Activated CD4-positive, alpha-beta T cell treated with anti-CD3 and anti-CD28 coated beads for 4 hours (primary cell): Measurements from ENCODE around the gene FBN1.

Experiments
- DNase-seq, 2 donors: peaks; one replicate each; pipeline ENCODE4 v3.0.0-alpha.2; 2020

FBN1 gene

GRCh38 chr15:48650931-48651330, 5.4 kb upstream of the FBN1 start:
- no peak for DNase-seq

GRCh38 chr15:48647962-48648361, 2.5 kb upstream of the FBN1 start:
- DNase-seq = no peak

DNA sequence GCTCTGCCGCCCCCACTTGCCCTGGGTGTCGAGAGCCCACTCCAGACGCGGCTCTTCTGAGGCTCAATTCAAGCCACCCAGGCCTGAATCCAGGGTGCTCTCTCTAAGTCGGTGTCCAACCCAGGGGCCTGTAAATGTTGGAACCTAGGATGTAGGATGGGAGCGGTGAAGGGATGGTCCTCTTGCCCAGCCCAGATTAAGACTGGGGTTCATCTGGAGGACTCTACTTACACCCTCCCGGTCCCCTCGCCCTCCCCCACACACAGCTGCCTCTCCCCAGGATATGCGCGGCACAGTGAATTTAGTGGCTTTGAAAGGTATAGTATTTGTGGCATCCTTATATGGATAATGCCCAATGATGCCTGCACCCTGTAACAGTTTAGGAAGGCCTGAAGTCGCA, 822 bp upstream of the FBN1 start:
- DNase-seq = no peak

DNA sequence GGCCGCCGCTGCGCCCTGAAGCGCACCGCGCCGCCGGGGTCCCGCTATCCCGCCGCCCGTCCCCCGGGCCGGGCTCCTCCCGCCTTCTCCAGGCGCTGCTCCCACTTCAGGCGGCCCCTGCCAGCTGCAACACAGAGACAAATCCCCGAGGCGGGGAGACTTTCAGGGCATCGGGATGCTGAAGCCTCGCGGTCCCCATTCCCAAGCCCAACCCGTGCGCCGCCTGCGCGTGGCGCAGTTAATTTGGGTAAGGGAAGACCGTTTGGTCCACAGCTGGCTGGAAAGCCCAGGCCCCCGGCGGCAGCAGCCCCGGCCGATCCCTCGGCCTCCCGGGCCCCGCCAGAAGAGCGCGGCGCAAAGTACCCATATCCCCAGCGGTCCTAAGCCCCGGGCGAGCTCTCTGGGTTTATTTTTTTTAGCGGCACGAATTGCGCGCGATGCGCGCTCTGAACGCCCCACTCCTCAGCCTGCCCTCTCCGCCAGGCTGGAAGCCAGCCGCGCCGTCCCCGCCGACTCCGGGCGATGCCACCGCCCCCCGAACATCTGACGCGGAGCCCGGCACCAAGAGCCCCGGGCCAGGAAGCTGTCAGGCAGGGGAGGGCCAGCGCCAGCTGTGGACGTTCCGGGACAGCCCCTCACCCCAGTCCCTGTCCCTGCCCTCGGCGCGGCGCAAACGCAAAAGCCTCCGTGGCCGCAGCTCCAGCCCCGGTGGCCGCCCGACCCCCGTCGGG, 517 bp downstream of the FBN1 start:
- DNase-seq = no peak

DNA sequence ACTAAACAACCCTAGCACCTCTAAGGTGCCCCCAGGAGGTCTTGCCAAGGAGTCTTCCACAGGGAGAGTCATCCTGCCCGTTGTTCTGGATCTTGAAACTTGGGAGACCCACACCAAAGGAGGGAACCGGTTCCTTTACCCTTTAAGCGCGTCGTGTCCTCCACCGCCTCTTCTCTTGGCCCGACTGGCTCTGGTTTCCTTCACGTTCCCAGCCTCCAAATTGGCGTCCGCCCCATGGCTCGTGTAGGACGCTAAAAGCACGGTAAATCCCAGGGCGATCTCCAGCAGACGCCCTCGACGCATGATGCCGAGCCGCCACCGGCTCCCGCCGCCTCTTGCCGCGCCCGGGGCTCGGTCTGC, 1.1 kb downstream of the FBN1 start:
- no peak for DNase-seq

DNA sequence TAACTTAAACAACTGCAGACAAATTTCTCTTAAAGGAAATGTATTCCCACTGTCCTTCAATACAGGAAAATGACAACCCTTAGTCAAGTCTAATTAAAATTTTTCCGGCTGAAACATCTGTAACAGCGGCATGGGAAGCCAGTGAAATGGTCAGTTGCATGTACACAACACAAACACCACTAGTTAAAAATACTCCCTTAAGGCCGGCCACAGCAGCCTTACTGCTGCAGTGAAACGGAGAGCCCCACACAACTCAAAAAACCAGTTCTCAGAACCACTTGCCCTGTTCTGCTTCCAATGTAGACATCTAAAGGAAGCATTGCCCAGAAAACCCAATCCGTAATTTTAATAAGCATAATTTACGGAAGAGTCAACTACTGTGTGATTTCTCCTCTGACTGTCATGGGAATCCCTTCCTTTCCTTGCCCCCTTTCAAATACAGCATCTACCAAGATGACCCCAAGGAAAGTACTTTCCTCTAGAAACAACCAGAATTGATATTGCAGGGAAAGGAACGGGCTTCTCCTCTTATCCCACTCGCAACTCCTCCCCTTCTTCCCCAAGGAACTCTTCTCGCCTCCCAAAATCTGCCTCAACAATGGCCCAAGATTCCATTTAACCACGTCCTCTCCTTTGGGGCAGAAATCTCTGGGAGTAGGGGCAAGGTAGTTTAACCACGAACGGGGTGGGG, 1.6 kb downstream of the FBN1 start:
- no peak for DNase-seq

GRCh38 chr15:48643206-48643605, 2.3 kb downstream of the FBN1 start:
- DNase-seq = no peak

- no peak for DNase-seq
Measured at GRCh38 chr15:48642795-48643194, 2.7 kb downstream of the FBN1 start.

DNA sequence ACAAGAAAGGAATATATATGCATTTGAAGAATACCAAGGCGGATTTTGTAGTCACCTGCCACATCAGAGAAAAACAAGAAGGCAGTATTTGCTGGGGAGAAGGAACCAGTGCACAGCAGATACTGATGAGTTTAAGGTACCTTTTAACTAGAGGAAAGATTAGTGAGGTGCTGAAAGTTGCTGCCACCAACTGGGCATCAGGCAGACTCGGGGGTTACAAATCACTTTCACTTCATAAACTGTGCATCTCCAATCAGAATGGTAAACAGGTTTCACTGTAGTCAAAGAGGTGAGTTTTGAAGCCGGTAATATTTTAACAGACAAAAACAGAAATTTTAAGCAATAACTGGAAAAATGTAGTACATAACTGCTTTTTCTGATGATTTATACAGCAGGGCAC, 4.1 kb downstream of the FBN1 start:
- no peak for DNase-seq

GRCh38 chr15:48638963-48639362, 6.5 kb downstream of the FBN1 start:
- DNase-seq = no peak

DNA sequence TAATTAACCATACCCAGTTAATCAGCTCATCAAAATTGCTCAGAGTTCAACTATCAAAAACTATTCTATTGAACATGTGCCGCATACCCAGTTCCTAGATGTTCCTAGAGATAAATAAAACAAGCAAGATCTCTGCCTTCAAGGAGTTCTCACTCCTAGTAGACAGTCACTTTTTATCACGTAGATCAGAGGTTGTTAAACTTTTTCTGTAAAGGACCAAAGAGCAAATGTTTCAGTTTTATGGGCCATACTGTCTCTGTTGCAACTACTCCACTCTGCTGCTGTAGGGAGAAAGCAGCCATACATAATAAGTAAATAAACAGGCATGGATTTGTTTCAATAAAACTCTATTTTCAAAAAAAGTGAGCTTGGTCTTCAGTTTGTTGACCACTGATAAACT, 7.9 kb downstream of the FBN1 start:
- no peak for DNase-seq

DNA sequence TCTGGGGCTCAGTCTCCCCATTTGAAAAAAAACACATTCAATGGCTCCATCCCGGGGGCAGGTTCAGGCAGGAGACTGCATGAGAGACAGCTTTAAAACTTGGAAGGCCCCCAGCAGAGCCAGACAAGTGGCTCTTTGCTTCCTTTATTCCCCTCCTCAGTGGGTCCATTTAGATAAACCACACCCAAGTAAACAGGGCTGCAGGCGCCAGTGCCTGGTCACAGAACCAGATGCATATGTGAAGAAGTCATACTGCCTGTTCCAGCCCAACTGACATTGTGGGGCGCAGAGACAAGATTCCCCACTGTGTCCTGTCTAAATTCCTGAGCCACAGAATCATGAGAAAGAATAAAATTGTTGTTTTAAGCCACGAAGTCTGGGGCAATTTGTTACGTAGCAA, 9.0 kb downstream of the FBN1 start:
- DNase-seq = no peak

- no peak for DNase-seq
Measured at GRCh38 chr15:48634893-48635292, 10.6 kb downstream of the FBN1 start.

- DNase-seq = no peak
Measured at GRCh38 chr15:48634096-48634495, 11.4 kb downstream of the FBN1 start.

- no peak for DNase-seq
Measured at GRCh38 chr15:48632651-48633050, 12.9 kb downstream of the FBN1 start.

DNA sequence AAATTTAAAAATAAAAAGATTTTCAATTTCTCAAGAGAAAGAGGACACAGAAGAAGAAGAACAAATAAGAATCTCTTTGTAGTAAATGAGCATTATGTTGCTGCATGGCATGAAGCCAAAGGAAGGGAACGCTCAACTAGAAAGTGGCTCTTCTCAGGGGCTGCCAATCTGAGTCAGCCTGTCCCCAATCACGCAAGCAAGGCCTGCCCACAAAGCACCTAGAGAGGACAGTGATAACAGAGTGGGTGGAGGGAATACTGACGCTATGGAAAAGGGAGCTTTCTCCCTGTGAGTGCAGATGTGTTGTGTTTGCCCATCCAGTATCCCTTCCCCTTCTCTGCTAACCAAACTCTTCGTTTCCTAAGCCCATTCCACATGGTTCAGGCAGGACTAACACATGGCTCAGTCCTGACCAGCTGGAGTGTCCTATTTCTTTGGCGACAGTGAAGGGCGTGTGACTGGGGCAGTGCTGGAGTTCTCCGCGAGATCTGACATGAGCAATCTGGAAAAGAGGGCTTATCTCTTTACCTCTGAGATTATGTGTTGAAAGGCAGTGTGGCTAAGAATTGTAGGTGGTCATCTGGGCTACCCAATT, 14.2 kb downstream of the FBN1 start:
- DNase-seq = no peak

DNA sequence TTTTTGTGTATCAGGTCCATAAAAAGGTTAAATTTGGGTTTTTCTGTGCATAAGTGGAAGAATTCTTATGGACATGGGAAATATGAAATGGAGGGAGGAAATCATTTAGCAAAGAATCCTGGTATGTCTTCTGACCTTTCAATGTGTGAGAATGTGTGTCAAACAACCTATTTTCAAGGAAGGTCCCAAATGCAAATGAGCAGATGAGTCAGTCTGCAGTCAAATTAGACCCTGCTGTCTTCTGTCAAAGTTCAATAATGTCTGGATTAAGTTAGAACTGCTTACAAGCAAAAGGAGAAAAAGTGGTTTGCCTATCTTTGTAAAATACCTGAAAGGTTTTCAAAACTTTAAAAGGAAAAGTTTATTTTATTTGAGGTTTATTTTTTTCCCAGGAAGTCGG, 15.3 kb downstream of the FBN1 start:
- no peak for DNase-seq

DNA sequence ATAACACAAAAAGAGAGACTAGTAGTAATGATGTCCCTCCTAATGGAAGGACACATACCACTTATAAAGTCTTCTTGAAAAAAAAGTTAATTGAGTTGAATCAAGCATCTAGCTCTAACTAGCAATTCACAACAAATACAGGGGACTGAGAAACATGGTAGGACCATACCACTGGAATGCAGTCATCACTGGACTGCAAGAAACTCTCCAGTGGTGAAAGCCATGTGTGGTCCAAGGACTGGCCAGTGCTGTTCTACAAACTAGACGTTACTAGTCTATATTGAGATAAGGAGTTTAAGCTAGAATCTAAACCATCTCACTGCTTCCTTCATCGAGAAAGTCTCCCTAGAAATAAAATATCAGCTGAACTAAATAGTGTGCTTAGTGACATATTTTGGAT, 16.7 kb downstream of the FBN1 start:
- DNase-seq = no peak

- DNase-seq = no peak
Measured at GRCh38 chr15:48627260-48627940, 18.1 kb downstream of the FBN1 start.

GRCh38 chr15:48625126-48625525, 20.4 kb downstream of the FBN1 start:
- DNase-seq = no peak

GRCh38 chr15:48624700-48625099, 20.8 kb downstream of the FBN1 start:
- no peak for DNase-seq

- no peak for DNase-seq
Measured at GRCh38 chr15:48623456-48623855, 22.1 kb downstream of the FBN1 start.

DNA sequence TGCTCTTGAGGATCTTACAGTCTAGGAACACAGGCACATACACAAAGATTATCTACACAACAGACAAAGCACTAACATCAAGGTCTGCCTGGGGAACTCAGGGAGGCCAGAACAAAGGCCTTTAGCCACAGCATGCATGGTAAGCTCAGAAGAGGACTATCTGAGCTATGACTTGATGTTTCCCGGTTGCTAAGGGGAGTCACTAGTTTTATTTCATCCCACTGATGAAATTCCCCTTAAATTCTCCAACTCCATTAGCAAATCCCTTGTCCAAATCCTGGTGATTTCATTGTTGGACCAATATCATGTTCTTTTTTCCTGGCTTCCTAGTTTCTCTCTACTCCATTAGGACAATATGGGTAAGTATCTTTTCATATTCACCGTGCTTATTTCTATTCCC, 23.3 kb downstream of the FBN1 start:
- DNase-seq = no peak

DNA sequence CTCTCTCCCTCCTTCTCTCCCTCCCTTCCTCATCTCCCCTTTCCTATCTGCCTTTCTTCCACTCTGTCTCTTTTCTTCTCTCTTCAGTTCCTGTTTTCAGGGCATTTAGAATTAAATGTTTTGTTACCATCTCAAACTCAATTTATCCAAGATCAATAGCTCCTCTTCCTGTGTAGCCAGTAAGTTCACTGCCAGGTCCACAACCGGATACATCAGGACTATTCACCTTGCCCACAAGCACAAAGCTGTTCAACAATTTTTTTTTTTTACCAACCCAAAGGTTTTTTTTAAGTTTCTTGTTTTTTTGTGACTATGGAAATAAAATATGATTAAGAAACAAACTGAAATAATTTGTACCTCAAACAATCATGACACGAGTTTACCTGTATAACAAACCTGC, 26.1 kb downstream of the FBN1 start:
- DNase-seq = no peak
